Measurements from ENCODE around the gene ANAPC2. TPM values are rescaled to one million over a fixed set of nuclear protein-coding genes. Genes with fewer than 3 reads are reported as not detected.

Gene ANAPC2
- total RNA-seq, 1 experiment from 2014 or later = 95.4 TPM

DNA sequence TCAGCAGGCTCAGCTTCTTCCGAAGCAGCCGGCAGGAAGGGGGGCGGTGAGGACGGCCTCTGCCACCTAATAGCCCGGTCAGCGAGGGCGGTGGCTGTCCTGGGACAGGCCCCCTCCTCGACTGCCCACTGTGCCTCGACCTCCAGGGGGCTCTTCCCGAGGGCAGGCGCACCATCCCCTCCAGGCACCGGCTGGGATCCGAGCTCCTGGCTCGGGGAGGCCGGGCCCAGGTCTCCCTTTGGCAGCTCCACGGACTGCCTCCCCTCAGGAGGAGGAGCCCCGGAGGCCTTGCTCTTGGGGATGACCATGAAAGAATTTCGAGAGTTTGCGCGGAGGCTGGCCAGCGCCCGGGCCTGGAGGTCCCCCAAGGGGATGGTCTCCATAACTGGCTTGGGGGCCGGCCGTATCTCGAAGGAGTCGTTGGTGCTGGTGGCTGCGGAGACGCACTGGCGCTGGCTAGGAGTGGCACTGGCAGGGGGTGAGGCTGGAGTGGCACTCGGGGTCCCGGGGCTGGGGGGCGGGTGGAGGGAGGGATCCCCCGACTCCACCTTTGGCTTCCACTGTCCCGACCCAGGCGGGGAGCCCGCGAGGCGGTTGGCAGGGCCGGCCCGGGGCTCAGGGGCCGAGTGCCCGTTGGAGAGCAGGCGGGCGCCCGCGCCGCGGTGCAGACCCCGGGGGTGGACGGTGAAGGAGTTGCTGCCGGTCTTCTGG lies 11.2 kb upstream of the ANAPC2 start:
- peak overlapping the region; percentile 82 for H3K4me2 ChIP-seq
- intact Hi-C loops (cut with micrococcal nuclease; ENCODE audit: unreplicated experiment) = loop anchor here (1.0 to 2.0 kb wide), 3 partner anchors 10 to 71 kb away; a partner anchor contains a TSS
- no peak overlapping the region for H3K27ac ChIP-seq
- H3F3A ChIP-seq (ENCODE audit: insufficient read depth, low read depth) = peaks cover 45% of the 10 kb centered on the region; the same call in 1 of the 2 replicates
- POLR2A ChIA-PET (ENCODE audit: unreplicated experiment) = interaction anchor here (0.6 kb wide), 1 partner anchor 69 kb away, joined by 6 read pairs; no protein-coding TSS in a partner anchor
- DNase-seq = no peak
- TSS peak; percentile 10 for BruUV-seq (replicated peaks)
- no peaks in the 10 kb centered on the region for H3K27me3 ChIP-seq (ENCODE audit: insufficient read depth, low read depth)
- H3K36me3 ChIP-seq (ENCODE audit: low read depth) = no peaks in the 10 kb centered on the region
- peak overlapping the region; percentile 64 for H3K4me3 ChIP-seq
- H4K20me1 ChIP-seq (ENCODE audit: insufficient read depth) = peaks cover 43% of the 10 kb centered on the region
- H3K9me2 ChIP-seq (ENCODE audit: insufficient read depth) = no peaks in the 10 kb centered on the region
- TF ChIP-seq CTCF (conservative IDR thresholded peaks at IDR 0.05) (no peak), EZH2 (IDR thresholded peaks at IDR 0.05; ENCODE audit: low read depth) (no peak)
- no peaks in the 10 kb centered on the region for H3K9me3 ChIP-seq (ENCODE audit: insufficient read depth, low read depth)
- CTCF ChIA-PET = no interaction called here
- no peak overlapping the region for H2AFZ ChIP-seq
- H3K79me2 ChIP-seq (ENCODE audit: low read depth) = peaks cover 78% of the 10 kb centered on the region
- H3K4me1 ChIP-seq (replicated peaks; ENCODE audit: insufficient read depth) = peaks cover 70% of the 10 kb centered on the region

DNA sequence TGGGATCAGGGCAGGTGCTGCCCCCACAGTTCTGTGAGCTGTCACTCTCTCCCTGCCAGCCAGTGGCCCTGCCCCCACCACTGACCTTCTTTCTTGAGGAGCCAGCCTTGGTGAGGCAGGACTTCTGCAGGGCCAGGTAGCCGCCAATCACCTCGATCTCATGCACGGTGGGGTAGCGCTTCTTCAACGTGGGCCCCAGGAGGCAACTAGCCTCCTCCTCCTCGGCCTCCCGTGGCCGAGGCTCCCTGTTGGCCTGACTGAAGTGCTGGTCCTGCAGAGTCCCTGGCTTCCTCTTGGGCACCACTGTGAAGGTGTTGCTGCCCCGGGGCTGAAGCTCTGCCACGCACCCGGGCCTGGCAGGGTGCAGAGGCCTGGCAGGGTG lies 10.5 kb upstream of the ANAPC2 start:
- ChIA-PET POLR2A (ENCODE audit: unreplicated experiment) (interaction anchor here (0.5 to 1.1 kb wide), 3 partner anchors 48 to 421 kb away, joined by 6 to 26 read pairs (median 23); no protein-coding TSS in a partner anchor), CTCF (no interaction called here)
- peak overlapping the region; percentile 82 for H3K4me2 ChIP-seq
- peak overlapping the region; percentile 64; the same call in 1 of the 2 replicates for H3K4me3 ChIP-seq
- intact Hi-C loops (cut with micrococcal nuclease; ENCODE audit: unreplicated experiment) = loop anchor here (1.0 to 2.0 kb wide), 2 partner anchors 24 to 70 kb away; no protein-coding TSS in a partner anchor
- peaks cover 76% of the 10 kb centered on the region for H3K79me2 ChIP-seq (ENCODE audit: low read depth)
- DNase-seq = peak in 1 of 2 experiments; percentile 44
- TF ChIP-seq CTCF (conservative IDR thresholded peaks at IDR 0.05) (no peak), EZH2 (IDR thresholded peaks at IDR 0.05; ENCODE audit: low read depth) (no peak)
- no peaks in the 10 kb centered on the region for H3K9me2 ChIP-seq (ENCODE audit: insufficient read depth)
- H4K20me1 ChIP-seq (ENCODE audit: insufficient read depth) = peaks cover 47% of the 10 kb centered on the region
- no peak overlapping the region for H3K27ac ChIP-seq
- H3K27me3 ChIP-seq (ENCODE audit: insufficient read depth, low read depth) = no peaks in the 10 kb centered on the region
- no peaks in the 10 kb centered on the region for H3K36me3 ChIP-seq (ENCODE audit: low read depth)
- H3K9me3 ChIP-seq (ENCODE audit: insufficient read depth, low read depth) = no peaks in the 10 kb centered on the region
- peaks cover 68% of the 10 kb centered on the region for H3K4me1 ChIP-seq (replicated peaks; ENCODE audit: insufficient read depth)
- peaks cover 39% of the 10 kb centered on the region; the same call in 1 of the 2 replicates for H3F3A ChIP-seq (ENCODE audit: insufficient read depth, low read depth)
- no peak overlapping the region for H2AFZ ChIP-seq
- BruUV-seq (replicated peaks) = no TSS peak

- H3K79me2 ChIP-seq (ENCODE audit: low read depth) = peaks cover 75% of the 10 kb centered on the region
- BruUV-seq (replicated peaks) = no TSS peak
Measured at GRCh38 chr9:137198051-137198901, 9.9 kb upstream of the ANAPC2 start.

More at GRCh38 chr9:137198051-137198901, 9.9 kb upstream of the ANAPC2 start:
- Histone ChIP-seq H3K9me3 (ENCODE audit: insufficient read depth, low read depth) (no peaks in the 10 kb centered on the region), H3K4me3 (peak overlapping the region; percentile 64), H3K27ac (0 out of 2 replicates have a peak overlapping the region, but pooled peaks have one; percentile 37), H3K4me1 (replicated peaks; ENCODE audit: insufficient read depth) (peaks cover 62% of the 10 kb centered on the region), H3K27me3 (ENCODE audit: insufficient read depth, low read depth) (no peaks in the 10 kb centered on the region), H3K4me2 (peak overlapping the region; percentile 82), H3F3A (ENCODE audit: insufficient read depth, low read depth) (peaks cover 38% of the 10 kb centered on the region; the same call in 1 of the 2 replicates), H3K36me3 (ENCODE audit: low read depth) (no peaks in the 10 kb centered on the region), H3K9me2 (ENCODE audit: insufficient read depth) (no peaks in the 10 kb centered on the region), H2AFZ (no peak overlapping the region), H4K20me1 (ENCODE audit: insufficient read depth) (peaks cover 53% of the 10 kb centered on the region)
- ChIA-PET POLR2A (ENCODE audit: unreplicated experiment) (interaction anchor here (0.5 to 1.1 kb wide), 10 partner anchors 9 to 420 kb away, joined by 3 to 26 read pairs (median 3); no protein-coding TSS in a partner anchor), CTCF (interaction anchor here (0.6 kb wide), 1 partner anchor 482 kb away, joined by 3 read pairs; no protein-coding TSS in a partner anchor)
- intact Hi-C loops (cut with micrococcal nuclease; ENCODE audit: unreplicated experiment) = loop anchor here (1.0 to 2.0 kb wide), 2 partner anchors 25 to 69 kb away; no protein-coding TSS in a partner anchor
- TF ChIP-seq EZH2 (IDR thresholded peaks at IDR 0.05; ENCODE audit: low read depth) = no peak
- TF ChIP-seq CTCF (conservative IDR thresholded peaks at IDR 0.05) = no peak
- DNase-seq = peak; percentile 93

All from PC-9 (cell line).